GM23338 (cell line): ENCODE data around the gene LRP10.

ENCODE experiments used
- CREB1 ChIP-seq: fragments of 250-450 bp; sonication (Bioruptor Pico); IDR thresholded peaks from 2 replicates; pipeline ENCODE4 v1.5.0; 2020; ENCODE audit warnings: low read depth, mild to moderate bottlenecking, moderate library complexity
- EZH2 ChIP-seq: fragments of 200-600 bp; sonication (generic); IDR thresholded peaks from one replicate; pipeline ENCODE4 v1.8.0; 2017; ENCODE audit warnings: antibody characterized with exemption, mild to moderate bottlenecking, low read depth; ENCODE audit not compliant: unreplicated experiment
- EZH2phosphoT487 ChIP-seq: fragments of 200-600 bp; sonication (generic); IDR thresholded peaks from one replicate; pipeline ENCODE4 v1.8.1; 2018; ENCODE audit warnings: antibody characterized with exemption; ENCODE audit not compliant: unreplicated experiment
- JUNB ChIP-seq: IDR thresholded peaks from one replicate; pipeline ENCODE4 v1.6.1; 2016; ENCODE audit warnings: antibody characterized with exemption; ENCODE audit not compliant: unreplicated experiment
- NANOG ChIP-seq: IDR thresholded peaks from 2 replicates; pipeline ENCODE4 v1.6.1; 2016; ENCODE audit warnings: antibody characterized with exemption, borderline replicate concordance
- POLR2AphosphoS5 ChIP-seq: IDR thresholded peaks from 2 replicates; pipeline ENCODE4 v1.6.1; 2016; ENCODE audit warnings: antibody characterized with exemption, low read depth
- STAT1 ChIP-seq: IDR thresholded peaks from one replicate; pipeline ENCODE4 v1.6.1; 2016; ENCODE audit warnings: antibody characterized with exemption; ENCODE audit not compliant: unreplicated experiment
- ZNF114 ChIP-seq: fragments of 250-450 bp; sonication (Bioruptor Pico); IDR thresholded peaks from 2 replicates; pipeline ENCODE4 v1.5.0; 2020; ENCODE audit warnings: mild to moderate bottlenecking, moderate library complexity
- TF ChIP-seq, protein P1 (sequence below): fragments of 250-450 bp; sonication (Bioruptor Pico); IDR thresholded peaks from 2 replicates; pipeline ENCODE4 v1.5.0; 2020; ENCODE audit warnings: mild to moderate bottlenecking, moderate library complexity
- TF ChIP-seq, protein P2 (sequence below), 2 experiments: fragments of 200-600 bp in 1 of 2; sonication (generic) in 1 of 2; conservative IDR thresholded peaks; 2 replicates each; pipeline versions ENCODE4 v1.5.1 to v1.6.1; 2016 to 2017; ENCODE audit warnings: antibody characterized with exemption in 2 of 2, low read depth in 2 of 2, mild to moderate bottlenecking in 2 of 2, moderate library complexity in 1 of 2
- TF ChIP-seq, protein P3 (sequence below): IDR thresholded peaks from one replicate; pipeline ENCODE4 v1.6.1; 2018; ENCODE audit warnings: antibody characterized with exemption; ENCODE audit not compliant: unreplicated experiment
- TF ChIP-seq, protein P4 (sequence below): IDR thresholded peaks from 2 replicates; pipeline ENCODE4 v1.6.1; 2016; ENCODE audit warnings: antibody characterized with exemption

- TF ChIP-seq, protein P1, sequence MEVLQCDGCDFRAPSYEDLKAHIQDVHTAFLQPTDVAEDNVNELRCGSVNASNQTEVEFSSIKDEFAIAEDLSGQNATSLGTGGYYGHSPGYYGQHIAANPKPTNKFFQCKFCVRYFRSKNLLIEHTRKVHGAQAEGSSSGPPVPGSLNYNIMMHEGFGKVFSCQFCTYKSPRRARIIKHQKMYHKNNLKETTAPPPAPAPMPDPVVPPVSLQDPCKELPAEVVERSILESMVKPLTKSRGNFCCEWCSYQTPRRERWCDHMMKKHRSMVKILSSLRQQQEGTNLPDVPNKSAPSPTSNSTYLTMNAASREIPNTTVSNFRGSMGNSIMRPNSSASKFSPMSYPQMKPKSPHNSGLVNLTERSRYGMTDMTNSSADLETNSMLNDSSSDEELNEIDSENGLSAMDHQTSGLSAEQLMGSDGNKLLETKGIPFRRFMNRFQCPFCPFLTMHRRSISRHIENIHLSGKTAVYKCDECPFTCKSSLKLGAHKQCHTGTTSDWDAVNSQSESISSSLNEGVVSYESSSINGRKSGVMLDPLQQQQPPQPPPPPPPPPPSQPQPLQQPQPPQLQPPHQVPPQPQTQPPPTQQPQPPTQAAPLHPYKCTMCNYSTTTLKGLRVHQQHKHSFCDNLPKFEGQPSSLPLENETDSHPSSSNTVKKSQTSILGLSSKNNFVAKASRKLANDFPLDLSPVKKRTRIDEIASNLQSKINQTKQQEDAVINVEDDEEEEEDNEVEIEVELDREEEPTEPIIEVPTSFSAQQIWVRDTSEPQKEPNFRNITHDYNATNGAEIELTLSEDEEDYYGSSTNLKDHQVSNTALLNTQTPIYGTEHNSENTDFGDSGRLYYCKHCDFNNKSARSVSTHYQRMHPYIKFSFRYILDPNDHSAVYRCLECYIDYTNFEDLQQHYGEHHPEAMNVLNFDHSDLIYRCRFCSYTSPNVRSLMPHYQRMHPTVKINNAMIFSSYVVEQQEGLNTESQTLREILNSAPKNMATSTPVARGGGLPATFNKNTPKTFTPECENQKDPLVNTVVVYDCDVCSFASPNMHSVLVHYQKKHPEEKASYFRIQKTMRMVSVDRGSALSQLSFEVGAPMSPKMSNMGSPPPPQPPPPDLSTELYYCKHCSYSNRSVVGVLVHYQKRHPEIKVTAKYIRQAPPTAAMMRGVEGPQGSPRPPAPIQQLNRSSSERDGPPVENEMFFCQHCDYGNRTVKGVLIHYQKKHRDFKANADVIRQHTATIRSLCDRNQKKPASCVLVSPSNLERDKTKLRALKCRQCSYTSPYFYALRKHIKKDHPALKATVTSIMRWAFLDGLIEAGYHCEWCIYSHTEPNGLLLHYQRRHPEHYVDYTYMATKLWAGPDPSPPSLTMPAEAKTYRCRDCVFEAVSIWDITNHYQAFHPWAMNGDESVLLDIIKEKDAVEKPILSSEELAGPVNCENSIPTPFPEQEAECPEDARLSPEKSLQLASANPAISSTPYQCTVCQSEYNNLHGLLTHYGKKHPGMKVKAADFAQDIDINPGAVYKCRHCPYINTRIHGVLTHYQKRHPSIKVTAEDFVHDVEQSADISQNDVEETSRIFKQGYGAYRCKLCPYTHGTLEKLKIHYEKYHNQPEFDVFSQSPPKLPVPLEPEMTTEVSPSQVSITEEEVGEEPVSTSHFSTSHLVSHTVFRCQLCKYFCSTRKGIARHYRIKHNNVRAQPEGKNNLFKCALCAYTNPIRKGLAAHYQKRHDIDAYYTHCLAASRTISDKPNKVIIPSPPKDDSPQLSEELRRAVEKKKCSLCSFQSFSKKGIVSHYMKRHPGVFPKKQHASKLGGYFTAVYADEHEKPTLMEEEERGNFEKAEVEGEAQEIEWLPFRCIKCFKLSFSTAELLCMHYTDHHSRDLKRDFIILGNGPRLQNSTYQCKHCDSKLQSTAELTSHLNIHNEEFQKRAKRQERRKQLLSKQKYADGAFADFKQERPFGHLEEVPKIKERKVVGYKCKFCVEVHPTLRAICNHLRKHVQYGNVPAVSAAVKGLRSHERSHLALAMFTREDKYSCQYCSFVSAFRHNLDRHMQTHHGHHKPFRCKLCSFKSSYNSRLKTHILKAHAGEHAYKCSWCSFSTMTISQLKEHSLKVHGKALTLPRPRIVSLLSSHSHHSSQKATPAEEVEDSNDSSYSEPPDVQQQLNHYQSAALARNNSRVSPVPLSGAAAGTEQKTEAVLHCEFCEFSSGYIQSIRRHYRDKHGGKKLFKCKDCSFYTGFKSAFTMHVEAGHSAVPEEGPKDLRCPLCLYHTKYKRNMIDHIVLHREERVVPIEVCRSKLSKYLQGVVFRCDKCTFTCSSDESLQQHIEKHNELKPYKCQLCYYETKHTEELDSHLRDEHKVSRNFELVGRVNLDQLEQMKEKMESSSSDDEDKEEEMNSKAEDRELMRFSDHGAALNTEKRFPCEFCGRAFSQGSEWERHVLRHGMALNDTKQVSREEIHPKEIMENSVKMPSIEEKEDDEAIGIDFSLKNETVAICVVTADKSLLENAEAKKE (CRISPR knock-in tag) = no peak
- TF ChIP-seq, protein P2, sequence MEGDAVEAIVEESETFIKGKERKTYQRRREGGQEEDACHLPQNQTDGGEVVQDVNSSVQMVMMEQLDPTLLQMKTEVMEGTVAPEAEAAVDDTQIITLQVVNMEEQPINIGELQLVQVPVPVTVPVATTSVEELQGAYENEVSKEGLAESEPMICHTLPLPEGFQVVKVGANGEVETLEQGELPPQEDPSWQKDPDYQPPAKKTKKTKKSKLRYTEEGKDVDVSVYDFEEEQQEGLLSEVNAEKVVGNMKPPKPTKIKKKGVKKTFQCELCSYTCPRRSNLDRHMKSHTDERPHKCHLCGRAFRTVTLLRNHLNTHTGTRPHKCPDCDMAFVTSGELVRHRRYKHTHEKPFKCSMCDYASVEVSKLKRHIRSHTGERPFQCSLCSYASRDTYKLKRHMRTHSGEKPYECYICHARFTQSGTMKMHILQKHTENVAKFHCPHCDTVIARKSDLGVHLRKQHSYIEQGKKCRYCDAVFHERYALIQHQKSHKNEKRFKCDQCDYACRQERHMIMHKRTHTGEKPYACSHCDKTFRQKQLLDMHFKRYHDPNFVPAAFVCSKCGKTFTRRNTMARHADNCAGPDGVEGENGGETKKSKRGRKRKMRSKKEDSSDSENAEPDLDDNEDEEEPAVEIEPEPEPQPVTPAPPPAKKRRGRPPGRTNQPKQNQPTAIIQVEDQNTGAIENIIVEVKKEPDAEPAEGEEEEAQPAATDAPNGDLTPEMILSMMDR (conservative IDR thresholded peaks at IDR 0.05; ENCODE audit: low read depth in 2 of 2) = no peak
- no peak for TF ChIP-seq EZH2phosphoT487
- TF ChIP-seq EZH2 = no peak
- TF ChIP-seq, protein P3, sequence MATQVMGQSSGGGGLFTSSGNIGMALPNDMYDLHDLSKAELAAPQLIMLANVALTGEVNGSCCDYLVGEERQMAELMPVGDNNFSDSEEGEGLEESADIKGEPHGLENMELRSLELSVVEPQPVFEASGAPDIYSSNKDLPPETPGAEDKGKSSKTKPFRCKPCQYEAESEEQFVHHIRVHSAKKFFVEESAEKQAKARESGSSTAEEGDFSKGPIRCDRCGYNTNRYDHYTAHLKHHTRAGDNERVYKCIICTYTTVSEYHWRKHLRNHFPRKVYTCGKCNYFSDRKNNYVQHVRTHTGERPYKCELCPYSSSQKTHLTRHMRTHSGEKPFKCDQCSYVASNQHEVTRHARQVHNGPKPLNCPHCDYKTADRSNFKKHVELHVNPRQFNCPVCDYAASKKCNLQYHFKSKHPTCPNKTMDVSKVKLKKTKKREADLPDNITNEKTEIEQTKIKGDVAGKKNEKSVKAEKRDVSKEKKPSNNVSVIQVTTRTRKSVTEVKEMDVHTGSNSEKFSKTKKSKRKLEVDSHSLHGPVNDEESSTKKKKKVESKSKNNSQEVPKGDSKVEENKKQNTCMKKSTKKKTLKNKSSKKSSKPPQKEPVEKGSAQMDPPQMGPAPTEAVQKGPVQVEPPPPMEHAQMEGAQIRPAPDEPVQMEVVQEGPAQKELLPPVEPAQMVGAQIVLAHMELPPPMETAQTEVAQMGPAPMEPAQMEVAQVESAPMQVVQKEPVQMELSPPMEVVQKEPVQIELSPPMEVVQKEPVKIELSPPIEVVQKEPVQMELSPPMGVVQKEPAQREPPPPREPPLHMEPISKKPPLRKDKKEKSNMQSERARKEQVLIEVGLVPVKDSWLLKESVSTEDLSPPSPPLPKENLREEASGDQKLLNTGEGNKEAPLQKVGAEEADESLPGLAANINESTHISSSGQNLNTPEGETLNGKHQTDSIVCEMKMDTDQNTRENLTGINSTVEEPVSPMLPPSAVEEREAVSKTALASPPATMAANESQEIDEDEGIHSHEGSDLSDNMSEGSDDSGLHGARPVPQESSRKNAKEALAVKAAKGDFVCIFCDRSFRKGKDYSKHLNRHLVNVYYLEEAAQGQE = no peak
- TF ChIP-seq POLR2AphosphoS5 = no peak
- TF ChIP-seq JUNB = no peak
- no peak for TF ChIP-seq NANOG
- no peak for TF ChIP-seq STAT1
- TF ChIP-seq, protein P4, sequence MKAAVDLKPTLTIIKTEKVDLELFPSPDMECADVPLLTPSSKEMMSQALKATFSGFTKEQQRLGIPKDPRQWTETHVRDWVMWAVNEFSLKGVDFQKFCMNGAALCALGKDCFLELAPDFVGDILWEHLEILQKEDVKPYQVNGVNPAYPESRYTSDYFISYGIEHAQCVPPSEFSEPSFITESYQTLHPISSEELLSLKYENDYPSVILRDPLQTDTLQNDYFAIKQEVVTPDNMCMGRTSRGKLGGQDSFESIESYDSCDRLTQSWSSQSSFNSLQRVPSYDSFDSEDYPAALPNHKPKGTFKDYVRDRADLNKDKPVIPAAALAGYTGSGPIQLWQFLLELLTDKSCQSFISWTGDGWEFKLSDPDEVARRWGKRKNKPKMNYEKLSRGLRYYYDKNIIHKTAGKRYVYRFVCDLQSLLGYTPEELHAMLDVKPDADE = no peak
- no peak for TF ChIP-seq ZNF114 (CRISPR knock-in tag)
- no peak for TF ChIP-seq CREB1
Measured at GRCh38 chr14:22884076-22884737, 12.7 kb downstream of the LRP10 start.
